HepG2 (cell line): Measurements from ENCODE around the gene SLC25A19. TPM values are rescaled to one million over a fixed set of nuclear protein-coding genes. Genes with fewer than 3 reads are reported as not detected.

Experiments used
- ASH2L ChIP-seq: fragments of 300-600, 200-600 bp; sonication (generic); IDR thresholded peaks from 2 replicates; pipeline ENCODE4 v1.7.0; 2017; ENCODE audit warnings: low read depth, mild to moderate bottlenecking, moderate library complexity, mixed read lengths, low read length; ENCODE audit not compliant: insufficient read length
- ATF7-NPFF ChIP-seq: sonication (generic); formaldehyde crosslinking; IDR thresholded peaks from 2 replicates; pipeline ENCODE4 v1.8.1; 2023; ENCODE audit warnings: mild to moderate bottlenecking, low read depth, missing genetic modification reagents, moderate library complexity
- FOXO1 ChIP-seq: sonication (generic); formaldehyde crosslinking; IDR thresholded peaks from 2 replicates; pipeline ENCODE4 v1.4.0; 2020; ENCODE audit warnings: missing genetic modification reagents
- GABPA ChIP-seq, 2 experiments: IDR thresholded peaks; 2 replicates each; pipeline ENCODE4 v1.6.1; 2011 to 2016; ENCODE audit warnings: low read depth in 2 of 2, low read length in 1 of 2, missing biosample characterization in 1 of 2, missing genetic modification characterization in 1 of 2
- GATAD1 ChIP-seq: IDR thresholded peaks from 2 replicates; pipeline ENCODE4 v1.6.1; 2016; ENCODE audit warnings: missing genetic modification reagents, missing compliant biosample characterization
- GLI4 ChIP-seq: sonication (generic); formaldehyde crosslinking; IDR thresholded peaks from 2 replicates; pipeline ENCODE4 v1.5.1; 2020; ENCODE audit warnings: missing genetic modification reagents, mild to moderate bottlenecking, moderate library complexity, borderline replicate concordance
- KDM4B ChIP-seq: sonication (generic); formaldehyde crosslinking; IDR thresholded peaks from 2 replicates; pipeline ENCODE4 v1.4.0; 2020; ENCODE audit warnings: missing genetic modification reagents
- MLLT10 ChIP-seq: sonication (generic); formaldehyde crosslinking; IDR thresholded peaks from 2 replicates; pipeline ENCODE4 v1.4.0; 2020; ENCODE audit warnings: missing genetic modification reagents
- MXD3 ChIP-seq: IDR thresholded peaks from 2 replicates; pipeline ENCODE4 v1.6.1; 2016; ENCODE audit warnings: mild to moderate bottlenecking, missing biosample characterization, missing genetic modification reagents
- NCOA2 ChIP-seq: sonication (generic); formaldehyde crosslinking; IDR thresholded peaks from 2 replicates; pipeline ENCODE4 v1.8.0; 2022; ENCODE audit warnings: inconsistent platforms
- RFX1 ChIP-seq: fragments of 450-650 bp; IDR thresholded peaks from 2 replicates; pipeline ENCODE4 v1.6.1; 2017
- SETDB1 ChIP-seq: sonication (generic); formaldehyde crosslinking; IDR thresholded peaks from 2 replicates; pipeline ENCODE4 v1.5.1; 2020; ENCODE audit warnings: missing genetic modification reagents, mild to moderate bottlenecking, borderline replicate concordance
- SMAD9 ChIP-seq: sonication (generic); formaldehyde crosslinking; IDR thresholded peaks from 2 replicates; pipeline ENCODE4 v1.5.1; 2020; ENCODE audit warnings: mild to moderate bottlenecking, missing genetic modification reagents
- STAG1 ChIP-seq: sonication (generic); formaldehyde crosslinking; IDR thresholded peaks from 2 replicates; pipeline ENCODE4 v1.4.0; 2020; ENCODE audit warnings: missing genetic modification reagents
- YY1 ChIP-seq: IDR thresholded peaks from 2 replicates; pipeline ENCODE4 v1.6.1; 2011; ENCODE audit warnings: low read length, low read depth, moderate library complexity, mild to moderate bottlenecking; ENCODE audit not compliant: insufficient read depth, insufficient replicate concordance
- ZNF383 ChIP-seq: sonication (generic); formaldehyde crosslinking; IDR thresholded peaks from 2 replicates; pipeline ENCODE4 v1.4.0; 2020; ENCODE audit warnings: missing genetic modification reagents, mild to moderate bottlenecking, borderline replicate concordance
- ZNF503 ChIP-seq: sonication (generic); formaldehyde crosslinking; IDR thresholded peaks from 2 replicates; pipeline ENCODE4 v1.4.0; 2020; ENCODE audit warnings: missing genetic modification reagents
- ZNF761 ChIP-seq: sonication (generic); formaldehyde crosslinking; conservative IDR thresholded peaks from 2 replicates; pipeline ENCODE4 v1.4.0; 2020; ENCODE audit warnings: mild to moderate bottlenecking, missing genetic modification reagents
- ZNF772 ChIP-seq: sonication (generic); formaldehyde crosslinking; IDR thresholded peaks from 2 replicates; pipeline ENCODE4 v1.5.0; 2020; ENCODE audit warnings: mild to moderate bottlenecking, missing genetic modification reagents
- ZNF773 ChIP-seq: sonication (generic); formaldehyde crosslinking; IDR thresholded peaks from 2 replicates; pipeline ENCODE4 v1.4.0; 2020; ENCODE audit warnings: missing genetic modification reagents, borderline replicate concordance
- polyA plus RNA-seq, 8 experiments: library from polyadenylated mRNA; depleted of rRNA in 3 of 8; stranded (reverse) in 7 of 8; unstranded in 1 of 8; fragments of >200 nt; fragmentation: Illumina TruSeq in 4 of 8; extraction: Trizol in 4 of 8; gene quantifications; 2 replicates each; pipeline versions ENCODE4 v1.2.1 to v1.2.3, GENCODE V29; 2011 to 2016; ENCODE audit warnings: low read depth in 4 of 8, missing spikeins in 1 of 8, mixed read lengths in 1 of 8; ENCODE audit not compliant: insufficient read depth in 1 of 8
- total RNA-seq, 5 experiments: library from RNA; depleted of rRNA; stranded (reverse); fragments of >200 nt; fragmentation: Illumina TruSeq; extraction: Trizol; gene quantifications; 2 replicates each; pipeline ENCODE4 v1.2.3, GENCODE V29; 2016; ENCODE audit warnings: low read depth in 1 of 5
- TF ChIP-seq, protein P1 (sequence below): sonication (generic); formaldehyde crosslinking; IDR thresholded peaks from 2 replicates; pipeline ENCODE4 v1.4.0; 2020; ENCODE audit warnings: mild to moderate bottlenecking, missing genetic modification reagents, borderline replicate concordance
- TF ChIP-seq, protein P2 (sequence below): sonication (generic); formaldehyde crosslinking; IDR thresholded peaks from 2 replicates; pipeline ENCODE4 v1.4.0; 2020; ENCODE audit warnings: mild to moderate bottlenecking, missing genetic modification reagents

SLC25A19 gene
- total and polyA plus RNA-seq, 2 of the 13 experiments (the other 11 are each of a cell fraction or from before 2014, with no cell fraction given), result 24.4 to 41.4 TPM

DNA sequence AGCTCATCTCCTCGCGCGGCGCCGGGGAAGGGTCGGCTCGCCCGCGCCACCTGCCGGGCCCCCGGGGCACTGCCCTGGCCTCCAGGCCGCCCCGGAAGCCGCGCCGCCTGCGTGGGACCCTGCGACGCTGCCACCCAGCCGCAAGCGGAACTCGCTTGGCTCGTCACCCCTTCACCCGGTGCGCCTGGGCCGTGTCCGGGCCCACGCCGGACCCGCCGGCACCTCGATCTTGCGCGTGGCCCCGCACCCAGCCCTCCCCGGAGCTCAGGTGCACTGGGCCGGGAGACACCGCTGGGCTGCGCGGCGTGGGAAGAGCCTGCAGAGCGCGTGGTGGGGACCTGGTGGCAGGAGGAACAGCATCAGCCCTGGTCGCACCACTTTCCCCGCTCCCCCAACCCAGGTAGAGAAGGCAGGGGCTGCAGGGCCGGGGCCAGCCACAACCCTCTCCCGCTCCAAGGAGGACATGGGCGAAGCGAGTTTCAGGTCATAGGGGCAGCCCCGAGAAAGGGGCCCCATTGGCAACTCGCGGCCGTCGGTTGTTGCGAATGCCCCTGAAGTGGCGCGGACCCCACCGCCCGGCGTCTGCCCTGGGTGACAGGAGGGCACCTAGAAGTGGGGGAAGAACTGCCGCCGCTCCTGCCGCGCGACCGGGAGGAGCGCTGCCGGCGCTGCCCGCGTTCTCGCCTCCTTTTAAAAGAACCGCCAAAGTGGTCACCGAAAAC lies 17.8 kb downstream of the SLC25A19 start (continued):
- TF ChIP-seq GLI4 (CRISPR knock-in tag) (peak; percentile 78; the same call in 1 of the 2 replicates), STAG1 (peak; percentile 39; the same call in 1 of the 2 replicates), ZNF383 (CRISPR knock-in tag) (no peak), ZNF761 (CRISPR knock-in tag) (peak; percentile 72; the same call in 1 of the 2 replicates), GABPA (IDR thresholded peaks at IDR 0.05; ENCODE audit: low read depth, low read length) (peak; percentile 72), GABPA (CRISPR knock-in tag; IDR thresholded peaks at IDR 0.05; ENCODE audit: low read depth) (no peak), ZNF503 (CRISPR knock-in tag) (0 out of 2 replicates have a peak, but pooled peaks have one; percentile 35), YY1 (peak; percentile 80), RFX1 (no peak), NCOA2 (peak; percentile 10; the same call in 1 of the 2 replicates), FOXO1 (CRISPR knock-in tag) (peak; percentile 17; the same call in 1 of the 2 replicates), ZNF773 (CRISPR knock-in tag) (peak; percentile 68; the same call in 1 of the 2 replicates), SMAD9 (CRISPR knock-in tag) (peak; percentile 63; the same call in 1 of the 2 replicates), ATF7-NPFF (CRISPR knock-in tag) (peak; percentile 88), ASH2L (peak; percentile 60), KDM4B (CRISPR knock-in tag) (no peak), SETDB1 (CRISPR knock-in tag) (no peak), GATAD1 (0 out of 2 replicates have a peak, but pooled peaks have one; percentile 54), MLLT10 (CRISPR knock-in tag) (no peak), MXD3 (peak; percentile 63), ZNF772 (CRISPR knock-in tag) (peak; percentile 46; the same call in 1 of the 2 replicates)
- TF ChIP-seq, protein P1, sequence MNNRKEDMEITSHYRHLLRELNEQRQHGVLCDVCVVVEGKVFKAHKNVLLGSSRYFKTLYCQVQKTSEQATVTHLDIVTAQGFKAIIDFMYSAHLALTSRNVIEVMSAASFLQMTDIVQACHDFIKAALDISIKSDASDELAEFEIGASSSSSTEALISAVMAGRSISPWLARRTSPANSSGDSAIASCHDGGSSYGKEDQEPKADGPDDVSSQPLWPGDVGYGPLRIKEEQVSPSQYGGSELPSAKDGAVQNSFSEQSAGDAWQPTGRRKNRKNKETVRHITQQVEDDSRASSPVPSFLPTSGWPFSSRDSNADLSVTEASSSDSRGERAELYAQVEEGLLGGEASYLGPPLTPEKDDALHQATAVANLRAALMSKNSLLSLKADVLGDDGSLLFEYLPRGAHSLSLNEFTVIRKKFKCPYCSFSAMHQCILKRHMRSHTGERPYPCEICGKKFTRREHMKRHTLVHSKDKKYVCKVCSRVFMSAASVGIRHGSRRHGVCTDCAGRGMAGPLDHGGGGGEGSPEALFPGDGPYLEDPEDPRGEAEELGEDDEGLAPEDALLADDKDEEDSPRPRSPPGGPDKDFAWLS, result 0 out of 2 replicates have a peak, but pooled peaks have one; percentile 33
- TF ChIP-seq, protein P2, sequence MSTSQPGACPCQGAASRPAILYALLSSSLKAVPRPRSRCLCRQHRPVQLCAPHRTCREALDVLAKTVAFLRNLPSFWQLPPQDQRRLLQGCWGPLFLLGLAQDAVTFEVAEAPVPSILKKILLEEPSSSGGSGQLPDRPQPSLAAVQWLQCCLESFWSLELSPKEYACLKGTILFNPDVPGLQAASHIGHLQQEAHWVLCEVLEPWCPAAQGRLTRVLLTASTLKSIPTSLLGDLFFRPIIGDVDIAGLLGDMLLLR (CRISPR knock-in tag), result peak; percentile 94; the same call in 1 of the 2 replicates
